ENCODE measurements around the gene GPR160.

GRCh38 chr3:170078620-170079281 is 41.0 kb downstream of the GPR160 start:
- TF ChIP-seq CBX8 (IDR thresholded peaks at IDR 0.05; ENCODE audit: borderline replicate concordance, extremely low read depth, low read depth, low read length, poor library complexity, severe bottlenecking) (no peak), RCOR1 (IDR thresholded peaks at IDR 0.05; ENCODE audit: borderline replicate concordance in 1 of 2, low read depth in 2 of 2, low read length in 2 of 2) (no peak), CTCF (IDR thresholded peaks at IDR 0.05 in 2 of 3, conservative IDR thresholded peaks at IDR 0.05 in 1 of 3; ENCODE audit: insufficient read depth in 2 of 3, low read depth in 1 of 3, low read length in 3 of 3) (peak; percentile 34 to 42 (median 36); a peak in 5 of 6 replicates), JUND (IDR thresholded peaks at IDR 0.05; ENCODE audit: borderline replicate concordance, low read depth, low read length) (no peak), JUND (tag; IDR thresholded peaks at IDR 0.05; ENCODE audit: borderline replicate concordance, low read depth, low read length) (no peak), HLTF (IDR thresholded peaks at IDR 0.05) (no peak), ZFP30 (CRISPR knock-in tag; IDR thresholded peaks at IDR 0.05; ENCODE audit: borderline replicate concordance) (no peak), YBX1 (IDR thresholded peaks at IDR 0.05) (no peak)

Data from K562 (cell line).